SK-N-SH (cell line): ENCODE data around the gene CD164L2. TPM values are rescaled to one million over a fixed set of nuclear protein-coding genes. Genes with fewer than 3 reads are reported as not detected.

Experiments used
- CTCF ChIA-PET: fragments of 300-600, 350-600 bp; formaldehyde crosslinking; extraction: SDS; loops from one replicate; lab custom pipeline; 2021; lab: Yijun Ruan, JAX
- POLR2A ChIA-PET: fragments of 350-600 bp; sonication (Branson Sonifier 250); formaldehyde crosslinking; extraction: SDS; loops from one replicate; lab custom pipeline; 2020; ENCODE audit warnings: antibody characterized with exemption, inconsistent platforms; lab: Yijun Ruan, JAX
- DNase-seq: peaks from one replicate; pipeline ENCODE4 v3.0.0; 2012
- H2AFZ ChIP-seq: fragments of 200-600 bp; sonication (generic); 2 replicates; pipeline ENCODE4 v1.8.1; 2016; ENCODE audit warnings: antibody characterized with exemption, mild to moderate bottlenecking, low read depth
- H3F3A ChIP-seq: fragments of 200-600 bp; sonication (generic); replicated peaks from 2 replicates; pipeline ENCODE3; 2016; ENCODE audit warnings: antibody characterized with exemption, mild to moderate bottlenecking; ENCODE audit not compliant: insufficient read depth
- H3K27ac ChIP-seq, 2 experiments: fragments of 200-500 bp in 1 of 2; fragments of 200-600 bp in 1 of 2; sonication (Bioruptor generic) in 1 of 2; sonication (generic), shearing (Covaris generic) in 1 of 2; 2 replicates each; pipeline versions ENCODE4 v1.5.1 to v1.6.1; 2014 to 2016; ENCODE audit warnings: low read depth in 2 of 2, inconsistent platforms in 1 of 2, low read length in 1 of 2, mild to moderate bottlenecking in 1 of 2, mixed read lengths in 1 of 2
- H3K27me3 ChIP-seq: fragments of 200-600 bp; sonication (generic), shearing (Covaris generic); 2 replicates; pipeline ENCODE4 v1.6.1; 2016; ENCODE audit warnings: mixed run types; ENCODE audit not compliant: insufficient read depth
- H3K36me3 ChIP-seq, 2 experiments: fragments of 200-500 bp in 1 of 2; fragments of 200-600 bp in 1 of 2; sonication (Bioruptor generic) in 1 of 2; sonication (generic) in 1 of 2; replicated peaks in 1 of 2; 2 replicates each; pipeline versions ENCODE3 to v1.5.1; 2014 to 2016; ENCODE audit warnings: low read length in 1 of 2, mild to moderate bottlenecking in 1 of 2; ENCODE audit not compliant: insufficient read depth in 2 of 2, control insufficient read depth in 1 of 2
- H3K4me1 ChIP-seq, 2 experiments: fragments of 200-500 bp in 1 of 2; fragments of 200-600 bp in 1 of 2; sonication (Bioruptor generic) in 1 of 2; sonication (generic), shearing (Covaris generic) in 1 of 2; 2 replicates each; pipeline versions ENCODE4 v1.5.1 to v1.6.1; 2014 to 2016; ENCODE audit warnings: low read depth in 1 of 2, low read length in 1 of 2, mixed run types in 1 of 2; ENCODE audit not compliant: insufficient read depth in 2 of 2, control insufficient read depth in 1 of 2
- H3K4me2 ChIP-seq: fragments of 200-600 bp; sonication (generic), shearing (Covaris generic); 2 replicates; pipeline ENCODE4 v1.6.1; 2017; ENCODE audit warnings: mixed run types
- H3K4me3 ChIP-seq, 2 experiments: fragments of 200-500 bp in 1 of 2; fragments of 200-600 bp in 1 of 2; sonication (Bioruptor generic) in 1 of 2; sonication (generic), shearing (Covaris generic) in 1 of 2; 2 replicates each; pipeline versions ENCODE4 v1.5.1 to v1.8.1; 2014 to 2016; ENCODE audit warnings: low read depth in 2 of 2, inconsistent platforms in 1 of 2, low read length in 1 of 2, mild to moderate bottlenecking in 1 of 2, mixed read lengths in 1 of 2, moderate library complexity in 1 of 2
- H3K79me2 ChIP-seq: fragments of 200-600 bp; sonication (generic); 2 replicates; pipeline ENCODE4 v1.8.1; 2017; ENCODE audit warnings: mild to moderate bottlenecking; ENCODE audit not compliant: insufficient read depth
- H3K9ac ChIP-seq: fragments of 200-600 bp; sonication (generic); 2 replicates; pipeline ENCODE4 v1.6.1; 2017; ENCODE audit warnings: mixed run types
- H3K9me2 ChIP-seq: fragments of 200-600 bp; sonication (generic); 2 replicates; pipeline ENCODE4 v1.6.1; 2017; ENCODE audit warnings: mixed run types
- H3K9me3 ChIP-seq: fragments of 200-600 bp; sonication (generic); 2 replicates; pipeline ENCODE4 v1.6.1; 2017; ENCODE audit warnings: mixed run types, mild to moderate bottlenecking, moderate library complexity
- H4K20me1 ChIP-seq: fragments of 200-600 bp; sonication (generic); 2 replicates; pipeline ENCODE4 v1.6.1; 2017; ENCODE audit warnings: mild to moderate bottlenecking, mixed run types; ENCODE audit not compliant: insufficient read depth
- CTCF ChIP-seq: fragments of 200-600 bp; sonication (generic); IDR thresholded peaks from 2 replicates; pipeline ENCODE4 v1.6.1; 2017; ENCODE audit warnings: antibody characterized with exemption, mild to moderate bottlenecking, moderate library complexity
- GABPA ChIP-seq: IDR thresholded peaks from 2 replicates; pipeline ENCODE4 v1.4.0; 2012; ENCODE audit warnings: low read depth, mild to moderate bottlenecking
- MAX ChIP-seq: IDR thresholded peaks from 2 replicates; pipeline ENCODE4 v1.4.0; 2012; ENCODE audit warnings: low read depth
- NRF1 ChIP-seq: IDR thresholded peaks from 2 replicates; pipeline ENCODE4 v1.6.1; 2012; ENCODE audit warnings: low read depth, mild to moderate bottlenecking, low read length
- POLR2AphosphoS5 ChIP-seq: IDR thresholded peaks from 2 replicates; pipeline ENCODE4 v1.6.1; 2012; ENCODE audit warnings: low read depth, low read length
- RAD21 ChIP-seq: IDR thresholded peaks from 2 replicates; pipeline ENCODE4 v1.6.1; 2012; ENCODE audit warnings: mild to moderate bottlenecking, low read length
- REST ChIP-seq: IDR thresholded peaks from 2 replicates; pipeline ENCODE4 v1.6.1; 2012; ENCODE audit warnings: mild to moderate bottlenecking, low read depth, low read length, moderate library complexity
- SIN3A ChIP-seq: IDR thresholded peaks from 2 replicates; pipeline ENCODE4 v1.6.1; 2012; ENCODE audit warnings: low read depth, mild to moderate bottlenecking, low read length, moderate library complexity, borderline replicate concordance
- SMC3 ChIP-seq: IDR thresholded peaks from 2 replicates; pipeline ENCODE4 v1.6.1; 2012; ENCODE audit warnings: low read depth, low read length, improper control_type of control experiment
- TEAD4 ChIP-seq: IDR thresholded peaks from 2 replicates; pipeline ENCODE4 v1.4.0; 2012; ENCODE audit warnings: mild to moderate bottlenecking, borderline replicate concordance; ENCODE audit not compliant: insufficient read depth
- USF1 ChIP-seq: IDR thresholded peaks from 2 replicates; pipeline ENCODE4 v1.4.0; 2012; ENCODE audit warnings: low read depth, borderline replicate concordance
- ZBTB33 ChIP-seq: IDR thresholded peaks from 2 replicates; pipeline ENCODE4 v1.4.0; 2012; ENCODE audit warnings: low read depth, borderline replicate concordance
- WGBS: methylation state at CpG from one replicate; pipeline ENCODE4 v1.1.6; 2017; ENCODE audit warnings: low lambda C conversion rate; 5-methylcytosine and 5-hydroxymethylcytosine counted together
- polyA plus RNA-seq, 3 experiments: library from polyadenylated mRNA; depleted of rRNA; stranded (reverse); fragments of >200 nt; gene quantifications; 2 replicates each; pipeline ENCODE4 v1.2.3, GENCODE V29; 2012

CD164L2 gene
- polyA plus RNA-seq, 1 of the 3 experiments (the other 2 are of a cell fraction) = 0.05 TPM

GRCh38 chr1:27368869-27369582 lies 14.1 kb downstream of the CD164L2 start:
- H3K4me3 ChIP-seq = no peak overlapping the region
- peaks cover 4 to 14% of the 10 kb centered on the region in 2 experiments; a peak in 2 of 4 replicates for H3K4me1 ChIP-seq
- H3K79me2 ChIP-seq = peaks cover 9% of the 10 kb centered on the region; the same call in 1 of the 2 replicates
- no peaks in the 10 kb centered on the region for H3K9me3 ChIP-seq
- H3K4me2 ChIP-seq = no peak overlapping the region
- ChIA-PET CTCF (interaction anchor here (1.1 to 9.6 kb wide), 5 partner anchors 10 to 70 kb away, joined by 4 to 154 read pairs (median 15); partner anchors contain the start of gene CD164L2), POLR2A (no interaction called here)
- peaks cover 9% of the 10 kb centered on the region for H3F3A ChIP-seq
- H4K20me1 ChIP-seq = no peaks in the 10 kb centered on the region
- no peak overlapping the region for H3K27ac ChIP-seq
- 85% methylated on average over 12 of the region's 13 CpGs for WGBS
- no peaks in the 10 kb centered on the region for H3K36me3 ChIP-seq
- no peaks in the 10 kb centered on the region for H3K9me2 ChIP-seq
- DNase-seq = no peak
- H3K27me3 ChIP-seq = no peaks in the 10 kb centered on the region
- no peak overlapping the region for H2AFZ ChIP-seq
- no peak overlapping the region for H3K9ac ChIP-seq
- TF ChIP-seq SMC3 = no peak
- peak; percentile 43 for TF ChIP-seq RAD21
- peak; percentile 42 for TF ChIP-seq CTCF
- no peak for TF ChIP-seq SIN3A
- no peak for TF ChIP-seq TEAD4

- DNase-seq = no peak
- Histone ChIP-seq H3F3A (peaks cover 9% of the 10 kb centered on the region), H3K36me3 (peaks cover 0 to 13% of the 10 kb centered on the region in 2 experiments), H2AFZ (peak overlapping the region; percentile 97), H3K4me2 (peak overlapping the region; percentile 78), H3K4me1 (peaks cover 4 to 14% of the 10 kb centered on the region in 2 experiments; a peak in 2 of 4 replicates), H4K20me1 (no peaks in the 10 kb centered on the region), H3K27me3 (no peaks in the 10 kb centered on the region), H3K4me3 (peak overlapping the region; percentile 69 to 89), H3K79me2 (peaks cover 9% of the 10 kb centered on the region; the same call in 1 of the 2 replicates), H3K9me2 (no peaks in the 10 kb centered on the region), H3K27ac (peak overlapping the region; percentile 74 to 94), H3K9me3 (no peaks in the 10 kb centered on the region), H3K9ac (peak overlapping the region; percentile 93; the same call in 1 of the 2 replicates)
- ChIA-PET CTCF (interaction anchor here (0.9 to 9.6 kb wide), 16 partner anchors 11 to 290 kb away, joined by 3 to 154 read pairs (median 8); partner anchors contain the start of gene CD164L2), POLR2A (interaction anchor here (1.0 to 2.6 kb wide), 6 partner anchors 18 to 235 kb away, joined by 3 to 24 read pairs (median 8); partner anchors contain the start of gene GPR3)
- 46% methylated on average over 4 of the region's 8 CpGs for WGBS
- TF ChIP-seq SIN3A = no peak
- TF ChIP-seq USF1 = no peak
- TF ChIP-seq ZBTB33 = no peak
- no peak for TF ChIP-seq CTCF
- no peak for TF ChIP-seq POLR2AphosphoS5
- no peak for TF ChIP-seq REST
- no peak for TF ChIP-seq GABPA
- no peak for TF ChIP-seq MAX
- no peak for TF ChIP-seq NRF1
These were observed 15.9 kb downstream of the CD164L2 start for GRCh38 chr1:27367160-27367650.
